Gastrocnemius medialis (tissue), 4 donors: Measurements from ENCODE around the gene ATF3. TPM values are rescaled to one million over a fixed set of nuclear protein-coding genes. Genes with fewer than 3 reads are reported as not detected.
A peak's percentile ranks its signal among the peaks of the same experiment; 100 is the strongest.

ENCODE experiments used
- ATAC-seq, 2 donors: fragments of 150-250 bp; one replicate each; pipeline ENCODE4 v1.9.1; 2016
- DNase-seq, 2 donors: peaks; one replicate each; pipeline ENCODE4 v3.0.0-alpha.2; 2019
- H3K27ac ChIP-seq, 4 donors: fragments of 200-600 bp; sonication (generic); 1 replicate in 1 of 4; 2 replicates in 3 of 4; pipeline ENCODE4 v1.5.1; 2016 to 2018; ENCODE audit warnings: mild to moderate bottlenecking in 2 of 4, moderate library complexity in 1 of 4
- H3K27me3 ChIP-seq, 3 donors: fragments of 200-600 bp; sonication (generic) in 2 of 3; 1 replicate in 1 of 3; 2 replicates in 2 of 3; pipeline versions ENCODE4 v1.5.1 to v1.6.0; 2016 to 2019; ENCODE audit warnings: mild to moderate bottlenecking in 1 of 3, moderate library complexity in 1 of 3
- H3K36me3 ChIP-seq, 2 donors: fragments of 200-600 bp; sonication (generic) in 1 of 2; one replicate each; pipeline ENCODE4 v1.5.1; 2017 to 2018
- H3K4me1 ChIP-seq, 2 donors: fragments of 200-600 bp; sonication (generic) in 1 of 2; one replicate each; pipeline ENCODE4 v1.5.1; 2016 to 2017; ENCODE audit warnings: mild to moderate bottlenecking in 2 of 2
- H3K4me3 ChIP-seq, 4 donors: fragments of 200-600 bp; sonication (generic) in 3 of 4; 1 replicate in 1 of 4; 2 replicates in 3 of 4; pipeline ENCODE4 v1.5.1; 2016 to 2019; ENCODE audit warnings: mild to moderate bottlenecking in 2 of 4
- H3K9me3 ChIP-seq, 3 donors: fragments of 200-600 bp; sonication (generic) in 2 of 3; 1 replicate in 1 of 3; 2 replicates in 2 of 3; pipeline ENCODE4 v1.5.1; 2016 to 2019
- CTCF ChIP-seq, 5 experiments: fragments of 450-650 bp in 3 of 5; fragments of 200-600 bp in 2 of 5; sonication (generic) in 2 of 5; IDR thresholded peaks in 4 of 5; conservative IDR thresholded peaks in 1 of 5; 1 replicate in 4 of 5; 2 replicates in 1 of 5; pipeline ENCODE4 v1.5.1; 2016 to 2019; ENCODE audit warnings: antibody characterized with exemption in 5 of 5, mild to moderate bottlenecking in 3 of 5, moderate library complexity in 3 of 5
- POLR2A ChIP-seq, 2 donors: fragments of 450-650 bp; IDR thresholded peaks; one replicate each; pipeline ENCODE4 v1.6.1; 2017; ENCODE audit warnings: antibody characterized with exemption in 2 of 2, mild to moderate bottlenecking in 2 of 2, moderate library complexity in 2 of 2
- in situ Hi-C, 4 donors: fragments of 200-750 bp; cut with MboI; loops; one replicate each; pipeline versions ENCODE4 v1.15.0 to v1.8.0; 2017; ENCODE audit warnings: low sequenced_read_pairs in 4 of 4
- intact Hi-C: fragments of 100-400 bp; cut with DNase I; formaldehyde crosslinking; loops from one replicate; pipeline ENCODE4 v1.15.1; 2023; ENCODE audit warnings: low total_unique reads
- total RNA-seq, 4 donors: library from RNA; depleted of rRNA; stranded (reverse); fragments of >200 nt; gene quantifications; one replicate each; pipeline versions ENCODE4 v1.1.0 to v1.2.3, GENCODE V29; 2016

ATF3 gene
- total RNA-seq, result 1 to 10 TPM; 1.9 to 7.4 (median 7.2) TPM

GRCh38 chr1:212608392-212608958 is at the start of gene ATF3:
Gene ATF3 (plus strand): TSS chr1:212608761. CDS start chr1:212615022, 6,261 bp downstream.
- intact Hi-C loops, result loop anchor here (1.0 to 5.0 kb wide), 6 partner anchors 42 to 1346 kb away; partner anchors contain the start of gene PPP2R5A

GRCh38 chr1:212559929-212560328 is 48.6 kb upstream of the ATF3 start:
- intact Hi-C loops (loop anchor here (1.0 to 5.0 kb wide), 3 partner anchors 48 to 273 kb away; partner anchors contain the start of genes ATF3 and PPP2R5A), in situ Hi-C loops (loop anchor here in 1 of 4 donors (5.0 kb wide), 1 partner anchor 47 kb away; the partner anchor contains the start of gene ATF3)
- no peaks in the 10 kb centered on the region for H3K36me3 ChIP-seq
- no peak overlapping the region for H3K4me3 ChIP-seq
- H3K9me3 ChIP-seq, result no peaks in the 10 kb centered on the region
- H3K4me1 ChIP-seq, result no peaks in the 10 kb centered on the region
- ATAC-seq, result no peak
- TF ChIP-seq POLR2A (IDR thresholded peaks at IDR 0.05), result no peak
- TF ChIP-seq CTCF (IDR thresholded peaks at IDR 0.05 in 4 of 5, conservative IDR thresholded peaks at IDR 0.05 in 1 of 5), result no peak
- H3K27ac ChIP-seq, result peak overlapping the region; percentile 75 to 94 (median 90)
- H3K27me3 ChIP-seq, result no peaks in the 10 kb centered on the region
- DNase-seq, result no peak

More at GRCh38 chr1:212608392-212608958, at the start of gene ATF3:
- DNase-seq (peak; percentile 100), ATAC-seq (peak; percentile 81 to 93)
- TF ChIP-seq POLR2A (IDR thresholded peaks at IDR 0.05), result peak; percentile 99
- TF ChIP-seq CTCF (IDR thresholded peaks at IDR 0.05 in 4 of 5, conservative IDR thresholded peaks at IDR 0.05 in 1 of 5), result no peak
- Histone ChIP-seq H3K9me3 (no peaks in the 10 kb centered on the region), H3K36me3 (no peaks in the 10 kb centered on the region), H3K4me3 (peak within 1 kb of the TSS; percentile 76 to 92 (median 80)), H3K27ac (peak within 1 kb of the TSS; percentile 90 to 95 (median 93)), H3K27me3 (peaks cover 21 to 38% (median 31%) of the 10 kb centered on the region in 3 donors), H3K4me1 (peaks cover 14 to 22% of the 10 kb centered on the region in 2 donors)
- in situ Hi-C loops, result loop anchor here in 1 of 4 donors (5.0 kb wide), 1 partner anchor 46 kb away; no protein-coding TSS in a partner anchor

- intact Hi-C loops (no loop called here), in situ Hi-C loops (loop anchor here in 1 of 4 donors (5.0 kb wide), 1 partner anchor 46 kb away; the partner anchor contains the start of gene ATF3)
- H3K4me3 ChIP-seq, result no peak overlapping the region
- H3K4me1 ChIP-seq, result no peaks in the 10 kb centered on the region
- ATAC-seq (no peak), DNase-seq (no peak)
- H3K9me3 ChIP-seq, result no peaks in the 10 kb centered on the region
- no peaks in the 10 kb centered on the region for H3K27me3 ChIP-seq
- peak overlapping the region in 3 of 4 donors; percentile 28 to 94 (median 59) for H3K27ac ChIP-seq
- TF ChIP-seq CTCF (IDR thresholded peaks at IDR 0.05 in 4 of 5, conservative IDR thresholded peaks at IDR 0.05 in 1 of 5) (no peak), POLR2A (IDR thresholded peaks at IDR 0.05) (no peak)
- H3K36me3 ChIP-seq, result no peaks in the 10 kb centered on the region
Observed at GRCh38 chr1:212560933-212561460, 47.6 kb upstream of the ATF3 start.

- no peak for ATAC-seq
- Histone ChIP-seq H3K4me3 (no peak overlapping the region), H3K4me1 (peaks cover 0 to 2% of the 10 kb centered on the region in 2 donors), H3K36me3 (no peaks in the 10 kb centered on the region), H3K27me3 (no peaks in the 10 kb centered on the region), H3K27ac (peak overlapping the region in 3 of 4 donors; percentile 28 to 94 (median 59)), H3K9me3 (no peaks in the 10 kb centered on the region)
- in situ Hi-C loops (loop anchor here in 1 of 4 donors (5.0 kb wide), 1 partner anchor 46 kb away; the partner anchor contains the start of gene ATF3), intact Hi-C loops (no loop called here)
- TF ChIP-seq CTCF (IDR thresholded peaks at IDR 0.05 in 4 of 5, conservative IDR thresholded peaks at IDR 0.05 in 1 of 5) (no peak), POLR2A (IDR thresholded peaks at IDR 0.05) (no peak)
- peak in 1 of 2 donors; percentile 30 for DNase-seq
Observed at GRCh38 chr1:212561501-212561931, 47.0 kb upstream of the ATF3 start.
